Prostate gland (tissue), 2 donors: Measurements from ENCODE around the gene CDH7.

Experiments
- CTCF ChIP-seq, 4 experiments: fragments of 200-600 bp in 2 of 4; fragments of 450-650 bp in 2 of 4; sonication (generic) in 2 of 4; IDR thresholded peaks; 1 replicate in 3 of 4; 2 replicates in 1 of 4; pipeline ENCODE4 v1.5.1; 2016 to 2019; ENCODE audit warnings: antibody characterized with exemption in 4 of 4, mild to moderate bottlenecking in 2 of 4, moderate library complexity in 2 of 4
- POLR2A ChIP-seq: fragments of 450-650 bp; IDR thresholded peaks from one replicate; pipeline ENCODE4 v1.6.1; 2016; ENCODE audit warnings: antibody characterized with exemption, mild to moderate bottlenecking

- no peak for TF ChIP-seq CTCF (IDR thresholded peaks at IDR 0.05)
- no peak for TF ChIP-seq POLR2A
Observed at GRCh38 chr18:65919663-65920062, 168.9 kb downstream of the CDH7 start.
